SHP77 (cell line): ENCODE data around the gene FRMD4A.
"Not testable (repeated sequence)": the region's sequence is repeated elsewhere in the genome, so short reads cannot be mapped to it uniquely, and the experiment has no call there.

ENCODE experiments used
- DNase-seq, 2 experiments: peaks; one replicate each; lab custom pipeline; 2025; lab: John Stamatoyannopoulos, UW

FRMD4A gene

GRCh38 chr10:13844651-13845050 lies 486.1 kb downstream of the FRMD4A start:
- DNase-seq: no peak

- DNase-seq: no peak
Measured at GRCh38 chr10:13842117-13842516, 488.6 kb downstream of the FRMD4A start.

GRCh38 chr10:13840036-13840435 lies 490.7 kb downstream of the FRMD4A start:
- DNase-seq: no peak

GRCh38 chr10:13839430-13839990 lies 491.2 kb downstream of the FRMD4A start:
- DNase-seq: no peak

- no peak for DNase-seq
Measured at GRCh38 chr10:13839030-13839429, 491.7 kb downstream of the FRMD4A start.

- DNase-seq: no peak
Measured at GRCh38 chr10:13837966-13838365, 492.8 kb downstream of the FRMD4A start.

- DNase-seq: no peak
Measured at GRCh38 chr10:13834581-13835286, 496.0 kb downstream of the FRMD4A start.

GRCh38 chr10:13831711-13832141 lies 499.0 kb downstream of the FRMD4A start:
- DNase-seq: no peak

GRCh38 chr10:13830385-13830784 lies 500.3 kb downstream of the FRMD4A start:
- no peak for DNase-seq

- no peak for DNase-seq
Measured at GRCh38 chr10:13829790-13830189, 500.9 kb downstream of the FRMD4A start.

GRCh38 chr10:13828284-13828683 lies 502.4 kb downstream of the FRMD4A start:
- DNase-seq: not testable (repeated sequence)

GRCh38 chr10:13827076-13827797 lies 503.5 kb downstream of the FRMD4A start:
- no peak for DNase-seq

GRCh38 chr10:13823709-13824405 lies 506.9 kb downstream of the FRMD4A start:
- DNase-seq: no peak

GRCh38 chr10:13823096-13823708 lies 507.5 kb downstream of the FRMD4A start:
- no peak for DNase-seq

GRCh38 chr10:13822490-13822889 lies 508.2 kb downstream of the FRMD4A start:
- DNase-seq: no peak

- DNase-seq: no peak
Measured at GRCh38 chr10:13820964-13821337, 509.8 kb downstream of the FRMD4A start.

GRCh38 chr10:13820119-13820963 lies 510.4 kb downstream of the FRMD4A start:
- no peak for DNase-seq

- no peak for DNase-seq
Measured at GRCh38 chr10:13816195-13816925, 514.4 kb downstream of the FRMD4A start.

GRCh38 chr10:13815756-13816155 lies 515.0 kb downstream of the FRMD4A start:
- DNase-seq: no peak

GRCh38 chr10:13813550-13813949 lies 517.2 kb downstream of the FRMD4A start:
- no peak for DNase-seq

- no peak for DNase-seq
Measured at GRCh38 chr10:13812804-13813203, 517.9 kb downstream of the FRMD4A start.
